ENCODE data around the gene CARMIL1. TPM values are rescaled to one million over a fixed set of nuclear protein-coding genes. Genes with fewer than 3 reads are reported as not detected.

CARMIL1 gene
- total and polyA plus RNA-seq, 10 of the 15 experiments (the other 5 are each of a cell fraction or from before 2014, with no cell fraction given), result 6.4 to 18.1 (median 10.3) TPM

DNA sequence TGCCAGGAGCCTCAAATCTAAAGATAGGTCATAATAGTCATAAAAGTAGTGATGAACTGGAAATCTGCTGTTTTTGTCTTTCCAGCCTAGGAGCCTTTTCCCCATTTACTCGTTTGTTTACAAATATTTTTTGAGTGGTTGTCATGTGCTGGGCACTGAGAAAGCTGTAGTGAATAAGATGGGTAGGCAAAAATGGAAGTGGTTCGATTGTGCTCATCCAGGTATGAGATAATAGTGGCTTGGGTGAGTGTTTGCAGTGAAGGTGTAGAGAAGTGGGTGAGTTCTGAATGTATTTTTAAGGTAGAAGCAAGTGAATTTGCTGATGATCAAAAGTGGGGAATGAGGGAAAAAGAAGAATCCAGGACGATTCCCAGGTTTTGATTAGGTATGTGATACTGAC lies 53.0 kb downstream of the CARMIL1 start:
- SMC1A ChIA-PET (ENCODE audit: uncharacterized antibody, unreplicated experiment), result interaction anchor here (0.8 to 4.5 kb wide), 8 partner anchors 15 to 159 kb away, joined by 3 to 21 read pairs (median 5); no protein-coding TSS in a partner anchor
- ATAC-seq (peak; percentile 76), FAIRE-seq (no peak), DNase-seq (ENCODE audit: low read depth, low spot score) (no peak)
- H3K27ac ChIP-seq (ENCODE audit: control insufficient read depth, insufficient read depth), result no peak overlapping the region
- RAD21 ChIA-PET (ENCODE audit: unreplicated experiment), result interaction anchor here (0.7 to 4.9 kb wide), 7 partner anchors 35 to 157 kb away, joined by 3 to 21 read pairs (median 11); partner anchors contain the start of gene CARMIL1
- in situ Hi-C loops (cut with MboI) (no loop called here), intact Hi-C loops (cut with micrococcal nuclease; ENCODE audit: unreplicated experiment) (no loop called here)
- 0% methylated on average over 3 of the region's 3 CpGs for WGBS (ENCODE audit: insufficient coverage, insufficient replicate concordance, low lambda C conversion rate, missing lambda C conversion rate)
- H2AFZ ChIP-seq (ENCODE audit: control insufficient read depth, low read depth, low read length), result no peak overlapping the region
- H3K4me1 ChIP-seq (ENCODE audit: control insufficient read depth, insufficient read depth, low read length), result peaks cover 7% of the 10 kb centered on the region
- no peak overlapping the region for H3K4me3 ChIP-seq
- peak overlapping the region; percentile 30; the same call in 1 of the 2 replicates for H3K4me2 ChIP-seq (ENCODE audit: control insufficient read depth, insufficient read depth)
- no peaks in the 10 kb centered on the region for H4K20me1 ChIP-seq (ENCODE audit: control insufficient read depth, insufficient read depth)
- no peaks in the 10 kb centered on the region for H3K9me3 ChIP-seq (replicated peaks; ENCODE audit: control insufficient read depth, insufficient read depth, low read length)
- H3K27me3 ChIP-seq (replicated peaks in 1 of 2; ENCODE audit: control insufficient read depth in 2 of 2, insufficient read depth in 2 of 2, low read length in 1 of 2), result no peaks in the 10 kb centered on the region
- H3K9ac ChIP-seq (ENCODE audit: control insufficient read depth, insufficient read depth, low read length), result no peak overlapping the region
- CTCF ChIA-PET, result interaction anchor here (0.8 to 1.3 kb wide), 6 partner anchors 10 to 160 kb away, joined by 3 to 4 read pairs (median 3); no protein-coding TSS in a partner anchor
- H3K36me3 ChIP-seq (ENCODE audit: control insufficient read depth in 2 of 2, insufficient read depth in 2 of 2, low read length in 1 of 2), result no peaks in the 10 kb centered on the region
- H3K79me2 ChIP-seq (ENCODE audit: control insufficient read depth, insufficient read depth, low read length), result peaks cover 2% of the 10 kb centered on the region
- POLR2A ChIA-PET, result interaction anchor here (0.5 to 1.7 kb wide), 3 partner anchors 20 to 50 kb away, joined by 3 to 6 read pairs (median 4); no protein-coding TSS in a partner anchor
- no TSS peak for BruUV-seq (replicated peaks)
- TF ChIP-seq CUX1 (IDR thresholded peaks at IDR 0.05; ENCODE audit: insufficient replicate concordance, low read depth, low read length), result no peak
- TF ChIP-seq PBX3 (IDR thresholded peaks at IDR 0.05; ENCODE audit: insufficient replicate concordance, low read depth, low read length), result no peak
- TF ChIP-seq RFX5 (IDR thresholded peaks at IDR 0.05; ENCODE audit: low read depth, low read length), result no peak
- no peak for TF ChIP-seq CEBPB (IDR thresholded peaks at IDR 0.05; ENCODE audit: borderline replicate concordance in 1 of 2, low read depth in 2 of 2, low read length in 2 of 2)
- TF ChIP-seq ATF7 (IDR thresholded peaks at IDR 0.05; ENCODE audit: low read depth), result no peak
- TF ChIP-seq NFXL1 (IDR thresholded peaks at IDR 0.05; ENCODE audit: borderline replicate concordance), result no peak
- no peak for TF ChIP-seq EP300 (IDR thresholded peaks at IDR 0.05; ENCODE audit: borderline replicate concordance in 1 of 2, control insufficient read depth in 1 of 2, low read depth in 2 of 2, low read length in 2 of 2)
- TF ChIP-seq SIX5 (IDR thresholded peaks at IDR 0.05; ENCODE audit: low read depth, low read length, severe bottlenecking), result no peak
- TF ChIP-seq, protein P1, sequence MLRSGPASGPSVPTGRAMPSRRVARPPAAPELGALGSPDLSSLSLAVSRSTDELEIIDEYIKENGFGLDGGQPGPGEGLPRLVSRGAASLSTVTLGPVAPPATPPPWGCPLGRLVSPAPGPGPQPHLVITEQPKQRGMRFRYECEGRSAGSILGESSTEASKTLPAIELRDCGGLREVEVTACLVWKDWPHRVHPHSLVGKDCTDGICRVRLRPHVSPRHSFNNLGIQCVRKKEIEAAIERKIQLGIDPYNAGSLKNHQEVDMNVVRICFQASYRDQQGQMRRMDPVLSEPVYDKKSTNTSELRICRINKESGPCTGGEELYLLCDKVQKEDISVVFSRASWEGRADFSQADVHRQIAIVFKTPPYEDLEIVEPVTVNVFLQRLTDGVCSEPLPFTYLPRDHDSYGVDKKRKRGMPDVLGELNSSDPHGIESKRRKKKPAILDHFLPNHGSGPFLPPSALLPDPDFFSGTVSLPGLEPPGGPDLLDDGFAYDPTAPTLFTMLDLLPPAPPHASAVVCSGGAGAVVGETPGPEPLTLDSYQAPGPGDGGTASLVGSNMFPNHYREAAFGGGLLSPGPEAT (IDR thresholded peaks at IDR 0.05; ENCODE audit: low read depth), result no peak
- TF ChIP-seq ZNF384 (IDR thresholded peaks at IDR 0.05; ENCODE audit: borderline replicate concordance, low read depth, low read length), result no peak
- TF ChIP-seq E2F8 (IDR thresholded peaks at IDR 0.05; ENCODE audit: low read depth, partially characterized antibody), result no peak
- no peak for TF ChIP-seq FOXK2 (IDR thresholded peaks at IDR 0.05)
